GM21529 (cell line): ENCODE measurements around the gene C7orf33.
"Not testable (repeated sequence)": the region's sequence is repeated elsewhere in the genome, so short reads cannot be mapped to it uniquely, and the experiment has no call there.

ENCODE experiments used
- ATAC-seq: cut with Tn5 transposase; IDR thresholded peaks from one replicate; pipeline ENCODE4 v1.9.1; 2021; ENCODE audit not compliant: unreplicated experiment

C7orf33 gene

GRCh38 chr7:148579366-148579765 lies 11.2 kb upstream of the C7orf33 start:
- no peak for ATAC-seq

GRCh38 chr7:148580446-148580845 lies 10.1 kb upstream of the C7orf33 start:
- ATAC-seq: no peak

- no peak for ATAC-seq
Measured at GRCh38 chr7:148581624-148582023, 8.9 kb upstream of the C7orf33 start.

GRCh38 chr7:148584154-148584827 lies 6.3 kb upstream of the C7orf33 start:
- ATAC-seq: peak; percentile 97

DNA sequence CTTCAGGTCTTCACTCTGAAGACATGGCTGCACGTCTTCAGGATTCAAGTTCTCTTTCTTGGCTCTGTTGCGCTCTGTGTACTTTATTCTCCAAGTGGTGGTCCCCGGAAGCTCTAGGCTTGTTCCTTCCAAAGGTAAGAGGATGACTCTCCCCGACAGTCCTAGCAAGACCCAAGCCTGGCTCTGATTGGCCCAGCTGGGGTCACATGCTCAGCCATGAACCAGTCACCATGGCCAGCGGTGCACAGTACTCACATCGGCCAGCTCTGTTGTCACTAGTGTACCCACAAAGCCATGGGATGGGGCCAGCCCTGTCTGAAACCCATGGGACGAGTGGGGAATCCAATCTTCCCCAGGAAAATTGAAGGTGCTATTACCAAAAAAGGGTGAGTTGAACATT lies 5.2 kb upstream of the C7orf33 start:
- ATAC-seq: no peak

DNA sequence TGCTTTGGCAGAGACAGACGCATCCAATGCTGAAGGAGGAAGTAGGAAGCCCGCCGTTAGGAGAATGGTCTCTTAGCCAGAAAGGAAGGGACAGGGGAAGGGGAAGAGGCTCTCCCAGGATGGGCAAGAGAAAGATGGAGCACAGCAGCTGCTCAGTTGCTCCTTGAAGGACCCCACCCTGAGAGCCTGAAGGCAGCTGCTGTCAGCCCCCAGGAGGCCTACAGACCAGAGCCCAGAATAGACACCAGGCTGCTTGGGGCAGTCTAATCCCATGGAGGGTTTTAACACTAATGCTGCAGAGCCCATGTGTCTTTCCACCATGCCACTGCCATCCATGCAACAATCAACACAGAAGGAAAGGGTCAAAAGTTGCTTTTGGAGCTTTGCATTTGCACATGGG lies 3.5 kb upstream of the C7orf33 start:
- ATAC-seq: no peak

- no peak for ATAC-seq
Measured at GRCh38 chr7:148588168-148588567, 2.4 kb upstream of the C7orf33 start.

DNA sequence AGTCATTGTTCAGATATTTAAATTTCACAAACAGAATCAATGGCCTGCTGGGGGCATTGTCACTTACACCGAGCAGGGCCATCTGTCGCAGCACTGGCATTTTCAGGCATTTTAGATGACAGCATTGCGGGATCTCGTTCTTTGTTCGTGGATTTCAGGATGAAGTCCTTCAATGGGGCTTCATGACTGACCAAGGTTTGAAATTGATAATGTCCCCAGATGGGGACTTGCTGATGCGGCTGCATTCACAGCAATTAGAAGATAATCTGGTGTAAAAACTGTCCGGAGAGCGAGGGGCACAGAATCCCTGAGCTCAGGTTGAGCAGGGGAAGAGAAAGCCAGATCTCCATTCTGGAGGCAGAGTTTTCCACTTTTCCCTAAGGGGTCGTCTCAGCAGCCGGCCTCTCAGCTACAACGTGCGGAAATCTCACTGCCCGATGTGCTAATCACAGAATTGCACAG lies 1.9 kb upstream of the C7orf33 start:
- no peak for ATAC-seq

DNA sequence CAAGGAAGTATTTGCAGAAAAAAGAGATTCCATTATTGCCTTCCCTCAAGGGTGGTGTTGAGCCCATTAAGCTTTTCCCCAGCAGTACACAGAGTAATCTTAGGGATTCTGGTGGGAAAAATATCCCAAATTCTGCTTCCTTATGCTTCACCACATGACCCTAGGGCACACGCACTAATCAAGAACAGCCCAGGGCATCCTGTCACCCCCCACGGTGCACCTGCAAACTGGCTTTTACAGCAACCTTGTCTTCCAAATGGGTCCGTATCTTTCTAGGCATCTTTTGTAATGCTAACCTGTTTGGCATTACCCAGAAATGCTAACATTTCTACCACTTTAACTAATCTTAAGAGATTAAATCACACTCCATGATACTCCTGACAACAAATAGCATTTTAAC lies 926 bp upstream of the C7orf33 start:
- ATAC-seq: no peak

DNA sequence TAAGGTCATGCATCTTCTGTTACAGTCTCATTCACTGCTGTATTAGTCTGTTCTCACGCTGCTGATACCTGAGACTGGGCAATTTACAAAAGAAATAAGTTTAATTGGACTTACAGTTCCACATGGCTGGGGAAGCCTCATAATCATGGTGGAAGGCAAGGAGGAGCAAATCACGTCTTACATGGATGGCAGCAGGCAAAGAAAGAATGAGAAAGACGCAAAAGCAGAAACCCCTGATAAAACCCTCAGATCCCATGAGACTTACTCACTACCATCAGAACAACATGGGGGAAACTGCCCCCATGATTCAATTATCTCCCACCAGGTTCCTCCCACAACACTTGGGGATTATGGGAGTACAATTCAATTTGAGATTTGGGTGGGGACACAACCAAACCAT lies 5.8 kb downstream of the C7orf33 start:
- not testable (repeated sequence) for ATAC-seq

GRCh38 chr7:148598351-148598750 lies 7.8 kb downstream of the C7orf33 start:
- no peak for ATAC-seq

DNA sequence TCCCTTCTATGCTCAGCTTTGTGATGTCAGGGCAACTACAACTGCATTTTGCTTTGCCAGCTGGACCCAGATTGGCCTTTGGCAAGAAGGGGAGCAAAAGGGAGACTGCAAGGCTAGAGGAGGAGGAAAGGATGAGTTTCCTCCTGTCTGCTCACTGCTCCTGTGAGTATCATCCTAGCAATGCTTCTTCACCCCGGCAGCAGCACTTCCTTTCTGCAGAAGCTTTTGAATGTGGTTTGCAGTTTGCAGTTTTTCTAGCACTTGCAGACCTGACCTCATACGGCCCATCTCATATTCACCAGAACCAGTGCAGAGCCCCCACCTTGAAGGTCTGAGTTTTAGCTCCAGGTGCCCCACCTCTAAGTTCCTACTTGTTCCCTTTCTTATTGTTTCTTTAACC lies 14.8 kb downstream of the C7orf33 start:
- ATAC-seq: no peak

DNA sequence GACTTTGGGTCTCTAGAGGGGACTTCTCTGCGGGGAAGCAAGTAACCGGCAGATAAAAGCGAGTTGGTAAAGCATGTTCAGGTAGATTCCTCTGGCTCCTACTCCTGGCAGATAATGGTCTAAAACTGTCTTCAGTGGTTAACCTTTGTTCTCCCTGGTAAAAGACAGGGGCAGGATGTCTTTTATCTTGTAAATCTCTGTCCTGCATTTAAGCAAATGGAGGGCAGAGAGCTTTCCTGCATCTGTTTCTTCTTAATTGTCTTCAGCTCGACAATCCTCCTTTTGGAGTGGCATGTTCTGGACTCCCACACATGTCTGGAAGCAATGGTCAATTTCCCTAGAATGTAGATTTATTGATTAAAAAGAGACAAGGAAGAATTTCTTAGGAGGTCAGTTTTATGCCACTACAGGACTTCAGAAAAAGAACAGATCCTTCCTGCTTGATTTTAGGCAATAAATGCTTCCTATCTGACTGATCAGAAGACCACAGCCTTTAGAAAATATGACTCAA lies 16.6 kb downstream of the C7orf33 start:
- no peak for ATAC-seq

DNA sequence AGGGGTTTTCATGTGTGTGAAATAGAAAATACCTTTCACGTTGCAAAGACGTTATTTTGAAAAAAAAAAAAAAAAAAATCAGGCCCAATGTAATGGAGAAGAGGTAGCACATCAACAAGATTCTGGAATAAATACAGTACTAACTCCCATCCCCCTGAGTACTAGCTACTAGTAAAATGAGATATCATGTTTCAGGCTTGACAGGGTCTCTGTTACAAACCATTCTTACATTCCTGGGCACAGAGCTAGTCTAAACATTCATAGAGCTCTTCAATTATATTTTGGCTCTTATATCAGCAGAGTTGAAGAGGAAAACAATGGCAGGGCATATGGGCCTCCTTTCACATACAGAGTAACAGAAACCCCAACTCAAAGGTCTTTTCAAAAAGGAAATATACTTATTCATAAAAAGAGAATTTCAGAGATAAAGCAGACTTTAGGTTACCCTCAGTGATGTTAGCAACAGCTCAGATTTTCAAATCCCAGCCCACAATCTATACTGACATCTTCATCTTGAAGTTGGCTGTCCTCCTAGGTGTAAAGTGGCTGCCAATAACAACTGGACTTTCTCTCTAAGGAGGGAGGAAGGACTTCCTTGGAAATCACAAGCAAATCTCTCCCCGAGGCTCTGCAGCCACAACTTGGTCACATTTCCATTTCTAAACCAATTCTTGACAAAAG lies 18.6 kb downstream of the C7orf33 start:
- ATAC-seq: no peak

DNA sequence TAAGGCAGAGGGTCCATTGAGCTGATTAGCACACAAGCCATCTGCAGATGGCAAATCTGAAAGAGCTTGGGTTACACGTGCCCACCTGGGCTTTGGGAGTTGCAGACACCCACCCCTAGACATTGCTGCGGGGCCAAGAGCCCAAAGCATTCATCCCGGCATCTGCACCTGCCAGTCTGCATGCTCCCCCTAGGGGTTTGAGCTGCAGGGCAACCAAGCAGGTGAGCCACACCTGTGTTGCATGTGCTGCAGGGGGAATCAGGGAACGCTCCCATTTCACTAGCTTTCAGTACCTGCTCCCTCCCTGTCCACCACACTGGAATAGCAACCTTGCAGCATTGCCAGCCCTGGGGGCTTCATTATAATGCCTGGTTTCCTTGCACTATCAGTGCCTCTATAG lies 21.1 kb downstream of the C7orf33 start:
- no peak for ATAC-seq

DNA sequence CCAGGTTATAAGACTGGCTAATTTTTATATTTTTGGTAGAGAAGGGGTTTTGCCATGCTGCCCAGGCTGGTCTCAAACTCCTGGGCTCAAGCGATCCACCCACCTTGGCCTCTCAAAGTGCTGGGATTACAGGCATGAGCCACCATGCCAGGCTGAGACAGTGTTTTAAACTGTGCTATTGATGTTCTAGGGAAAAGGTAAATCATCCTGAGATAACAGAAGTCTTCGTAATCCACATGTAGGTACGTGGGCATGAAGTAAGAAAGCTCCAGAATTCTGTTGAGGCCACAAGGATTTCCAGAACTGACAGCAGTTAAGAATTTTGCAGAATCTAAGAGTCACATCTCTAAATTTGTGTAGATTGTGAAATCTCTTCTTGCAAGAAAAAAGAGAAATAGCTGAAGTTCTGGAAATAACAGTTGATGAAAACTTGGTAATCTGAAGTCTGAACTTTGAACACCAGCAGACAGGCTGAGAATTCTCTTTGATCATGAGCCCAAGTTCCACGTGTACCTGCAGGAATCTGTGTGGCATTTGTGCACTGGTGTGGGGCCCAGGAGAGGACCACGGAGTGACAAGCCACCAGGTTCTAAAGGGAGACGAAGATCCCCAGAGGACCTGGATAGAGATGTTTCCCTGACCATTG lies 24.6 kb downstream of the C7orf33 start:
- ATAC-seq: no peak

DNA sequence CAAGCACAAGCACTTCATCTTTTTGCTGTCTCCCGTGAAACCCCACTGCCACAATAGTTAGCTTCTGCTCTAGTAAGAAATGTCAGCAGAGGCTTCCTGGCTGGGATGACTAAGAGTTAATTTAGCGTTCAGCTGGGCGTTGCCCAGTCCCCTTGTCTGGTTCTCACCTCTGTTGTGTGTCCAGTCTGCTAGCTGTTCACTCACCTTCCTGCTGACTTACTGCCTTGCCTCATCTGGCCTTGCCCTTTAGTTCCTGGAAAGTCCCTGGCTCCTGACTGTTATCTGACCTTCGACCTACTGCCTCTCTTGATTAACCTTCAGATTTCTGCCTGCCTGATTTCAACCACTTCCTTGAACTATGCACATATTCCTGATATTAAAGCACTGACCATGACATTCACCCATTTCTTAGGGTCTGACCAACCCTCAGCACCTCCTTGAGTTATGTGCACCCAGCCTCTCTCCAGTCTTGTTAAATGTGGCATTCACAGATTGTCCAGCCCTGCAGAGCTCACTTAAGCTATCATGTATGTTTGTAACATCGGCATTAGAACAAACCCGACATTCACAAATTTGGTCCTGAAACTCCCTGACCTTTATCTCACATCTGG lies 30.3 kb downstream of the C7orf33 start:
- no peak for ATAC-seq

GRCh38 chr7:148621563-148621962 lies 31.0 kb downstream of the C7orf33 start:
- ATAC-seq: no peak

- no peak for ATAC-seq
Measured at GRCh38 chr7:148622887-148623585, 32.5 kb downstream of the C7orf33 start.

DNA sequence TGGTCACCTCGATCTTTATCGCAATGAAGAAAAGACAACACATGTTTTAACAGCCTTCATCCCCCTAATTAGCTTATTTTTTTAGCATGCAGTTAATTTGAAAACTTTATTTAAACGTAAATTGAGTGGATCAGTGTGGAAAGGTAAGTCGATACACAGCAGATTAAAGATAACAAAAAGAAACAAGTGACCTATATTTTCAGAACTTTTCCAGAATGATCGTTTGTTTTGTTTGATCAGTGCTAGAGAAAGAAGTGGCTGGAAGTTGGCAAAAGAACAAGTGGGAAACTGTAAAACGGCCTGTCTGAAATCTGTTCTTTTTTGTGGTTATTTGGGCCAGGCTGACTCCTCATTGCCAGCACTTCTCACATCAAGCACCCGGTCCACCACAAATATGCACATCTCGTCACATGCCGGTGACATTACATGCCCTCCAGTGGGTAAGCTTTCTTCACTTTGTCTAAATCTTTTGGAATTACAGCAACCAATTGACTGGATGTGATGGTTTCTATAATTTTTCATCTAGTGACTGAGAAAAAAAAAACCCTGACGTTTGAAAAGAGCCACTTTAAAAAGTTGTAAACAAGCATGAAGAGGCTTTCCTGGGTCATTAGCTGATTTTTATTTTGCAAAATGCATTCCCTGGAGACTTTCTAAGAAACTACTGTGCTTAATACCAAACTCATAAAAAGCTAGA lies 33.2 kb downstream of the C7orf33 start:
- no peak for ATAC-seq
